ENCODE measurements around the gene FAM107B.

GRCh38 chr10:14621037-14621436 is 153.7 kb downstream of the FAM107B start:
- TF ChIP-seq SP1 (IDR thresholded peaks at IDR 0.05; ENCODE audit: low read depth, low read length), result no peak
- no peak for TF ChIP-seq CREB1 (IDR thresholded peaks at IDR 0.05)
- TF ChIP-seq CTCF (IDR thresholded peaks at IDR 0.05; ENCODE audit: control extremely low read depth in 1 of 3, insufficient read depth in 1 of 3, low read depth in 1 of 3, low read length in 3 of 3), result no peak
- no peak for TF ChIP-seq TAF1 (IDR thresholded peaks at IDR 0.05; ENCODE audit: low read depth, low read length)
- TF ChIP-seq RAD21 (IDR thresholded peaks at IDR 0.05 in 1 of 2, conservative IDR thresholded peaks at IDR 0.05 in 1 of 2; ENCODE audit: low read depth in 2 of 2, low read length in 2 of 2), result no peak
- TF ChIP-seq CEBPB (IDR thresholded peaks at IDR 0.05; ENCODE audit: low read depth, low read length), result no peak
- no peak for TF ChIP-seq TCF12 (IDR thresholded peaks at IDR 0.05; ENCODE audit: low read depth, low read length)
- TF ChIP-seq EZH2 (IDR thresholded peaks at IDR 0.05; ENCODE audit: low read depth, low read length, severe bottlenecking), result no peak
- TF ChIP-seq POLR2AphosphoS5 (IDR thresholded peaks at IDR 0.05; ENCODE audit: low read depth, low read length), result no peak
- TF ChIP-seq, protein P1, sequence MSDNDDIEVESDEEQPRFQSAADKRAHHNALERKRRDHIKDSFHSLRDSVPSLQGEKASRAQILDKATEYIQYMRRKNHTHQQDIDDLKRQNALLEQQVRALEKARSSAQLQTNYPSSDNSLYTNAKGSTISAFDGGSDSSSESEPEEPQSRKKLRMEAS (IDR thresholded peaks at IDR 0.05), result no peak
- no peak for TF ChIP-seq EP300 (IDR thresholded peaks at IDR 0.05; ENCODE audit: borderline replicate concordance in 1 of 2, low read depth in 2 of 2, low read length in 2 of 2)
- TF ChIP-seq BACH1 (IDR thresholded peaks at IDR 0.05; ENCODE audit: low read length), result no peak

All from H1 (cell line).